GM12878 (cell line): ENCODE data around the gene STK16. TPM values are rescaled to one million over a fixed set of nuclear protein-coding genes. Genes with fewer than 3 reads are reported as not detected.

ENCODE experiments used
- DPF2 ChIP-seq: fragments of 450-650 bp; IDR thresholded peaks from 2 replicates; pipeline ENCODE4 v1.6.1; 2017; ENCODE audit warnings: mild to moderate bottlenecking
- FOS ChIP-seq: IDR thresholded peaks from 3 replicates; pipeline ENCODE4 v1.6.1; 2011; ENCODE audit warnings: borderline replicate concordance; ENCODE audit not compliant: insufficient read length; ENCODE audit errors: extremely low read depth
- HDGF ChIP-seq: fragments of 450-650 bp; IDR thresholded peaks from 2 replicates; pipeline ENCODE4 v1.6.1; 2016; ENCODE audit warnings: antibody characterized with exemption
- IKZF2 ChIP-seq, 2 experiments: fragments of 450-650 bp; IDR thresholded peaks; 2 replicates each; pipeline ENCODE4 v1.6.1; 2017; ENCODE audit warnings: mild to moderate bottlenecking in 2 of 2, moderate library complexity in 2 of 2
- IRF5 ChIP-seq: fragments of 450-650 bp; IDR thresholded peaks from 2 replicates; pipeline ENCODE4 v1.6.1; 2017; ENCODE audit warnings: borderline replicate concordance
- JUND ChIP-seq: IDR thresholded peaks from 2 replicates; pipeline ENCODE4 v1.6.1; 2012; ENCODE audit warnings: low read depth, mild to moderate bottlenecking, low read length, improper control_type of control experiment, moderate library complexity
- KAT2A ChIP-seq: conservative IDR thresholded peaks from 2 replicates; pipeline ENCODE4 v1.6.1; 2011; ENCODE audit warnings: low read depth, low read length; ENCODE audit not compliant: control insufficient read depth
- KLF5 ChIP-seq: fragments of 450-650 bp; IDR thresholded peaks from 2 replicates; pipeline ENCODE4 v1.6.1; 2014; ENCODE audit warnings: mild to moderate bottlenecking; ENCODE audit not compliant: partially characterized antibody
- LARP7 ChIP-seq: fragments of 450-650 bp; IDR thresholded peaks from 2 replicates; pipeline ENCODE4 v1.6.1; 2017; ENCODE audit warnings: mild to moderate bottlenecking
- MTA3 ChIP-seq: IDR thresholded peaks from 2 replicates; pipeline ENCODE4 v1.6.1; 2012; ENCODE audit warnings: low read length, inconsistent platforms, borderline replicate concordance
- NFYA ChIP-seq: IDR thresholded peaks from 2 replicates; pipeline ENCODE4 v1.6.1; 2011; ENCODE audit warnings: low read depth, mild to moderate bottlenecking, low read length, improper control_type of control experiment, borderline replicate concordance
- NR2C1 ChIP-seq: fragments of 450-650 bp; IDR thresholded peaks from 2 replicates; pipeline ENCODE4 v1.6.1; 2017; ENCODE audit warnings: antibody characterized with exemption, mild to moderate bottlenecking, moderate library complexity
- NR2F1 ChIP-seq: fragments of 450-650 bp; conservative IDR thresholded peaks from 2 replicates; pipeline ENCODE4 v1.6.1; 2017; ENCODE audit warnings: mild to moderate bottlenecking
- POLR2A ChIP-seq: IDR thresholded peaks from 2 replicates; pipeline ENCODE4 v1.6.1; 2011; ENCODE audit warnings: low read depth, mild to moderate bottlenecking, low read length
- RAD51 ChIP-seq: fragments of 450-650 bp; IDR thresholded peaks from 2 replicates; pipeline ENCODE4 v1.6.1; 2016; ENCODE audit warnings: moderate library complexity, mild to moderate bottlenecking, inconsistent platforms
- SMAD1 ChIP-seq: fragments of 450-650 bp; IDR thresholded peaks from 2 replicates; pipeline ENCODE4 v1.6.1; 2018; ENCODE audit warnings: mild to moderate bottlenecking, low read depth; ENCODE audit not compliant: partially characterized antibody
- SMC3 ChIP-seq: IDR thresholded peaks from 2 replicates; pipeline ENCODE4 v1.6.1; 2011; ENCODE audit warnings: low read length, improper control_type of control experiment, borderline replicate concordance
- SREBF2 ChIP-seq: IDR thresholded peaks from 2 replicates; pipeline ENCODE4 v1.6.1; 2012; ENCODE audit warnings: mild to moderate bottlenecking, low read length
- TBL1XR1 ChIP-seq: IDR thresholded peaks from 2 replicates; pipeline ENCODE4 v1.6.1; 2012; ENCODE audit warnings: low read depth, low read length, improper control_type of control experiment
- TCF12 ChIP-seq: IDR thresholded peaks from 2 replicates; pipeline ENCODE4 v1.6.1; 2011; ENCODE audit warnings: low read depth, mild to moderate bottlenecking, low read length
- ZNF217 ChIP-seq: fragments of 450-650 bp; IDR thresholded peaks from 2 replicates; pipeline ENCODE4 v1.6.1; 2017; ENCODE audit warnings: antibody characterized with exemption, mild to moderate bottlenecking
- ZSCAN29 ChIP-seq: fragments of 450-650 bp; IDR thresholded peaks from 2 replicates; pipeline ENCODE4 v1.6.1; 2017; ENCODE audit warnings: mild to moderate bottlenecking, moderate library complexity
- polyA plus RNA-seq, 11 experiments: library from polyadenylated mRNA; depleted of rRNA in 4 of 11; unstranded in 6 of 11; stranded (reverse) in 5 of 11; fragments of >200 nt; fragmentation: Nextera tagmentation in 4 of 11; fragmentation: Illumina TruSeq in 1 of 11; extraction: Ambion mirVana in 4 of 11; extraction: Trizol in 1 of 11; gene quantifications; 1 replicate in 1 of 11; 2 replicates in 10 of 11; pipeline versions ENCODE4 v1.2.1 to v1.2.3, GENCODE V29; 2011 to 2016; ENCODE audit warnings: inconsistent platforms in 2 of 11, missing spikeins in 2 of 11, low read depth in 1 of 11
- total RNA-seq, 4 experiments: library from RNA; depleted of rRNA in 3 of 4; stranded (reverse); fragments of >200 nt in 3 of 4; fragmentation: Illumina TruSeq in 1 of 4; extraction: Trizol in 1 of 4; gene quantifications; 2 replicates each; pipeline versions ENCODE4 v1.2.1 to v1.2.3, GENCODE V29; 2013 to 2021
- TF ChIP-seq, protein P1 (sequence below), 3 experiments: IDR thresholded peaks in 2 of 3; conservative IDR thresholded peaks in 1 of 3; 2 replicates each; pipeline ENCODE4 v1.5.1; 2011; ENCODE audit warnings: low read depth in 3 of 3, low read length in 3 of 3, mild to moderate bottlenecking in 3 of 3, control low read depth in 2 of 3, moderate library complexity in 2 of 3, inconsistent platforms in 1 of 3, mixed read lengths in 1 of 3; ENCODE audit not compliant: control insufficient read depth in 2 of 3, insufficient read depth in 1 of 3; ENCODE audit errors: extremely low read depth in 1 of 3
- TF ChIP-seq, protein P2 (sequence below): fragments of 450-650 bp; IDR thresholded peaks from 2 replicates; pipeline ENCODE4 v1.6.1; 2017; ENCODE audit warnings: low read depth, mild to moderate bottlenecking, moderate library complexity

STK16 gene
- total and polyA plus RNA-seq, 10 of the 15 experiments (the other 5 are each of a cell fraction or from before 2014, with no cell fraction given): 4.3 to 50.1 (median 17.9) TPM

DNA sequence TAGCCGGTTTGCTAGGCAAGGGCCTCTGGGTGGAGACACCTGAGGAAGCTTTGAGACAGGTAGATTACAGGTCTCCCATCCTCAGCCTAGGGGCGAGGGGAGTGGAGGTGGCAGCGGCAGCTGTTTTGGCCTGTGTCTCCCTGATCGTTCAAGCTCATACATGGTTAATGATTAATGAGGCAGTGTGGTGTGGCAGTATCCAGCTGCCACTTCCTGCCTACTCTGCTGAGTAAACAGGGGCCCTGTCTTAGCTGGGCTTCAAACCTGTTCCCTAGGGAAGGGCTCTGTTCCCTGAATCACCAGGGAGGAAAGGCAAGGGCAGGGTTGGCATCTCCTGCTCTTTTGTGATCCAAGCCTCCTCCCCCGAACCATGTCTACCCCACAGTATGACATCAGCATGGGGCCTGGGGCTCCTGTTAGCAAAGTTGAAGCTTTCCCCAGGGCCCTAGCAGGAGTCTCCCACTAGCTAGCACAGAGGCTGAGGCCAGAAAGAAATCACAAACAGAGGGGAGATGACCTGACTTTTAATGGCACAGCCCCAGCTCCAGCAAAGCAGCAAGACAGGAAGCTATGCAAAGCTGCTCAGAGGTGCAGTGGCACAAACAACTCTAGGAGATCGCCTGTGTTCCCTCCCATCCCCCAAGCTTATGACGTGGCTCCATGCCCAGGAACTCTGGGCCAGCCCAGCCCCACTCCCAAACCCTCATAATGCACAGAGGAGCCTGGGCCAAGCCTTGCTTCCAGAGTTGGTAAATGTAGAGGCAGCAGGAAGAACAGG is 4.1 kb downstream of the STK16 start (continued):
- TF ChIP-seq FOS (no peak), NR2F1 (peak; percentile 29; the same call in 1 of the 2 replicates), TCF12 (peak; percentile 79; the same call in 1 of the 2 replicates), SREBF2 (no peak), RAD51 (no peak), ZNF217 (no peak), JUND (no peak), IRF5 (no peak), ZSCAN29 (no peak), NFYA (no peak), KLF5 (peak; percentile 72), LARP7 (0 out of 2 replicates have a peak, but pooled peaks have one; percentile 44), NR2C1 (no peak), KAT2A (no peak), HDGF (peak; percentile 53; the same call in 1 of the 2 replicates), DPF2 (peak; percentile 96), IKZF2 (IDR thresholded peaks at IDR 0.05) (peak; percentile 91 to 94), MTA3 (no peak), SMC3 (no peak), POLR2A (no peak; the same call in none of the 2 replicates), TBL1XR1 (no peak), SMAD1 (no peak)
- TF ChIP-seq, protein P1, sequence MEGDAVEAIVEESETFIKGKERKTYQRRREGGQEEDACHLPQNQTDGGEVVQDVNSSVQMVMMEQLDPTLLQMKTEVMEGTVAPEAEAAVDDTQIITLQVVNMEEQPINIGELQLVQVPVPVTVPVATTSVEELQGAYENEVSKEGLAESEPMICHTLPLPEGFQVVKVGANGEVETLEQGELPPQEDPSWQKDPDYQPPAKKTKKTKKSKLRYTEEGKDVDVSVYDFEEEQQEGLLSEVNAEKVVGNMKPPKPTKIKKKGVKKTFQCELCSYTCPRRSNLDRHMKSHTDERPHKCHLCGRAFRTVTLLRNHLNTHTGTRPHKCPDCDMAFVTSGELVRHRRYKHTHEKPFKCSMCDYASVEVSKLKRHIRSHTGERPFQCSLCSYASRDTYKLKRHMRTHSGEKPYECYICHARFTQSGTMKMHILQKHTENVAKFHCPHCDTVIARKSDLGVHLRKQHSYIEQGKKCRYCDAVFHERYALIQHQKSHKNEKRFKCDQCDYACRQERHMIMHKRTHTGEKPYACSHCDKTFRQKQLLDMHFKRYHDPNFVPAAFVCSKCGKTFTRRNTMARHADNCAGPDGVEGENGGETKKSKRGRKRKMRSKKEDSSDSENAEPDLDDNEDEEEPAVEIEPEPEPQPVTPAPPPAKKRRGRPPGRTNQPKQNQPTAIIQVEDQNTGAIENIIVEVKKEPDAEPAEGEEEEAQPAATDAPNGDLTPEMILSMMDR (IDR thresholded peaks at IDR 0.05 in 2 of 3, conservative IDR thresholded peaks at IDR 0.05 in 1 of 3; ENCODE audit: control insufficient read depth in 2 of 3, extremely low read depth in 1 of 3, insufficient read depth in 1 of 3, low read depth in 3 of 3, low read length in 3 of 3): no peak
- TF ChIP-seq, protein P2, sequence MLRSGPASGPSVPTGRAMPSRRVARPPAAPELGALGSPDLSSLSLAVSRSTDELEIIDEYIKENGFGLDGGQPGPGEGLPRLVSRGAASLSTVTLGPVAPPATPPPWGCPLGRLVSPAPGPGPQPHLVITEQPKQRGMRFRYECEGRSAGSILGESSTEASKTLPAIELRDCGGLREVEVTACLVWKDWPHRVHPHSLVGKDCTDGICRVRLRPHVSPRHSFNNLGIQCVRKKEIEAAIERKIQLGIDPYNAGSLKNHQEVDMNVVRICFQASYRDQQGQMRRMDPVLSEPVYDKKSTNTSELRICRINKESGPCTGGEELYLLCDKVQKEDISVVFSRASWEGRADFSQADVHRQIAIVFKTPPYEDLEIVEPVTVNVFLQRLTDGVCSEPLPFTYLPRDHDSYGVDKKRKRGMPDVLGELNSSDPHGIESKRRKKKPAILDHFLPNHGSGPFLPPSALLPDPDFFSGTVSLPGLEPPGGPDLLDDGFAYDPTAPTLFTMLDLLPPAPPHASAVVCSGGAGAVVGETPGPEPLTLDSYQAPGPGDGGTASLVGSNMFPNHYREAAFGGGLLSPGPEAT: peak; percentile 89
